ENCODE results near the gene IZUMO2.
"Not testable (repeated sequence)": the region's sequence is repeated elsewhere in the genome, so short reads cannot be mapped to it uniquely, and the experiment has no call there.

The IZUMO2 gene

GRCh38 chr19:50103405-50103804 is 59.7 kb downstream of the IZUMO2 start:
- in situ Hi-C loops (cut with MboI; ENCODE audit: low pct_unique_long_range_greater_than_20kb, low sequenced_read_pairs, unreplicated experiment); DNase-seq (ENCODE audit: low spot score): not testable (repeated sequence)

All from GM13977 (cell line).